H1 (cell line): ENCODE results near the gene CAMSAP3. TPM values are rescaled to one million over a fixed set of nuclear protein-coding genes. Genes with fewer than 3 reads are reported as not detected.

Source experiments
- CTCF ChIA-PET: fragments of 300-600 bp; sonication (Branson Sonifier 250); formaldehyde crosslinking; loops from one replicate; lab custom pipeline; 2021; ENCODE audit not compliant: partially characterized antibody; lab: Charles Lee
- POLR2A ChIA-PET: fragments of 300-600 bp; sonication (Branson Sonifier 250); formaldehyde crosslinking; loops from one replicate; lab custom pipeline; 2021; ENCODE audit warnings: inconsistent platforms; ENCODE audit not compliant: partially characterized antibody; lab: Charles Lee
- DNase-seq, 2 experiments: peaks; one replicate each; pipeline versions ENCODE4 v3.0.0 to v3.0.0-alpha.2; 2010 to 2022; ENCODE audit warnings: low spot score in 2 of 2, low read depth in 1 of 2, mixed read lengths in 1 of 2
- FAIRE-seq: peaks from 2 replicates; lab custom pipeline; 2011; peaks lifted over from hg19 to GRCh38; lab: Jason Lieb, UNC
- H2AFZ ChIP-seq: 2 replicates; pipeline ENCODE4 v1.8.1; 2012; ENCODE audit warnings: low read length, inconsistent platforms
- H2AK5ac ChIP-seq: 2 replicates; pipeline ENCODE4 v1.6.1; 2013; ENCODE audit warnings: low read depth, low read length
- H2BK120ac ChIP-seq: replicated peaks from 2 replicates; pipeline ENCODE3; 2013; ENCODE audit warnings: low read depth, low read length, inconsistent platforms
- H2BK12ac ChIP-seq: 2 replicates; pipeline ENCODE4 v1.6.1; 2013; ENCODE audit warnings: low read depth, low read length
- H2BK15ac ChIP-seq: 2 replicates; pipeline ENCODE4 v1.6.1; 2013; ENCODE audit warnings: low read length
- H2BK20ac ChIP-seq: 2 replicates; pipeline ENCODE4 v1.6.1; 2013; ENCODE audit warnings: low read length
- H2BK5ac ChIP-seq: 2 replicates; pipeline ENCODE4 v1.6.1; 2013; ENCODE audit warnings: low read depth, low read length
- H3K14ac ChIP-seq: 2 replicates; pipeline ENCODE4 v1.6.1; 2013; ENCODE audit warnings: inconsistent platforms; ENCODE audit not compliant: insufficient read length
- H3K18ac ChIP-seq: 2 replicates; pipeline ENCODE4 v1.6.1; 2013; ENCODE audit warnings: low read length; ENCODE audit errors: extremely low read depth
- H3K23ac ChIP-seq: 2 replicates; pipeline ENCODE4 v1.6.1; 2013; ENCODE audit warnings: inconsistent platforms; ENCODE audit not compliant: insufficient read length
- H3K23me2 ChIP-seq: 2 replicates; pipeline ENCODE4 v1.6.1; 2013; ENCODE audit warnings: low read depth, low read length
- H3K27ac ChIP-seq: 2 replicates; pipeline ENCODE4 v1.6.1; 2011; ENCODE audit warnings: low read depth, low read length, inconsistent platforms
- H3K27me3 ChIP-seq, 4 experiments: replicated peaks in 1 of 4; 1 replicate in 1 of 4; 2 replicates in 3 of 4; pipeline versions ENCODE4 v1.6.1 to v1.8.1; 2011 to 2013; ENCODE audit warnings: low read length in 3 of 4, mild to moderate bottlenecking in 3 of 4, inconsistent platforms in 2 of 4, mixed read lengths in 2 of 4, moderate library complexity in 1 of 4; ENCODE audit not compliant: control insufficient read depth in 3 of 4, insufficient read depth in 3 of 4; ENCODE audit errors: extremely low read depth in 1 of 4
- H3K36me3 ChIP-seq, 4 experiments: 2 replicates each; pipeline versions ENCODE4 v1.6.1 to v1.8.1; 2011 to 2013; ENCODE audit warnings: mild to moderate bottlenecking in 4 of 4, low read length in 3 of 4, moderate library complexity in 2 of 4, control low read depth in 1 of 4, inconsistent platforms in 1 of 4; ENCODE audit not compliant: insufficient read depth in 4 of 4, control insufficient read depth in 2 of 4
- H3K4ac ChIP-seq: replicated peaks from 2 replicates; pipeline ENCODE3; 2013; ENCODE audit warnings: low read length, low read depth, mixed read lengths, inconsistent platforms; ENCODE audit not compliant: insufficient read length
- H3K4me1 ChIP-seq, 4 experiments: replicated peaks in 1 of 4; 1 replicate in 1 of 4; 2 replicates in 3 of 4; pipeline versions ENCODE4 v1.6.1 to v1.8.1; 2011 to 2013; ENCODE audit warnings: low read length in 3 of 4, inconsistent platforms in 2 of 4, mixed read lengths in 1 of 4; ENCODE audit not compliant: insufficient read depth in 4 of 4, control insufficient read depth in 3 of 4
- H3K4me2 ChIP-seq, 2 experiments: 2 replicates each; pipeline versions ENCODE4 v1.6.1 to v1.8.1; 2011 to 2013; ENCODE audit warnings: low read depth in 2 of 2, low read length in 2 of 2, control low read depth in 1 of 2, inconsistent platforms in 1 of 2, mild to moderate bottlenecking in 1 of 2; ENCODE audit not compliant: insufficient read depth in 1 of 2
- H3K4me3 ChIP-seq, 4 experiments: fragments of 200-600, 300-600 bp in 1 of 4; sonication (generic), shearing (Covaris generic), sonication (Bioruptor Twin) in 1 of 4; 2 replicates each; pipeline versions ENCODE4 v1.5.1 to v1.8.1; 2011 to 2016; ENCODE audit warnings: low read length in 4 of 4, low read depth in 3 of 4, control low read depth in 2 of 4, inconsistent platforms in 2 of 4, mild to moderate bottlenecking in 2 of 4, mixed read lengths in 1 of 4, moderate library complexity in 1 of 4; ENCODE audit not compliant: insufficient read depth in 2 of 4; ENCODE audit errors: extremely low read depth in 1 of 4
- H3K56ac ChIP-seq: replicated peaks from 2 replicates; pipeline ENCODE3; 2013; ENCODE audit warnings: low read depth, mild to moderate bottlenecking, mixed read lengths, low read length, inconsistent platforms; ENCODE audit not compliant: insufficient read length
- H3K79me1 ChIP-seq: 2 replicates; pipeline ENCODE4 v1.6.1; 2013; ENCODE audit warnings: low read depth, low read length, control low read depth
- H3K79me2 ChIP-seq, 2 experiments: 2 replicates each; pipeline versions ENCODE4 v1.6.1 to v1.8.1; 2012 to 2013; ENCODE audit warnings: low read length in 2 of 2, mild to moderate bottlenecking in 2 of 2, inconsistent platforms in 1 of 2; ENCODE audit not compliant: insufficient read depth in 2 of 2, control insufficient read depth in 1 of 2
- H3K9ac ChIP-seq, 4 experiments: replicated peaks in 1 of 4; 1 replicate in 1 of 4; 2 replicates in 3 of 4; pipeline versions ENCODE4 v1.6.1 to v1.8.1; 2011 to 2013; ENCODE audit warnings: low read depth in 3 of 4, low read length in 3 of 4, control low read depth in 2 of 4, mild to moderate bottlenecking in 2 of 4, moderate library complexity in 2 of 4, inconsistent platforms in 1 of 4; ENCODE audit errors: extremely low read depth in 1 of 4
- H3K9me3 ChIP-seq, 2 experiments: 2 replicates each; pipeline versions ENCODE4 v1.6.1 to v1.8.1; 2012 to 2013; ENCODE audit warnings: mild to moderate bottlenecking in 2 of 2, moderate library complexity in 2 of 2, control low read depth in 1 of 2, inconsistent platforms in 1 of 2, low read depth in 1 of 2, low read length in 1 of 2, mixed read lengths in 1 of 2; ENCODE audit not compliant: insufficient read depth in 2 of 2
- H4K20me1 ChIP-seq, 2 experiments: replicated peaks in 1 of 2; 2 replicates each; pipeline versions ENCODE3 to v1.8.1; 2011 to 2013; ENCODE audit warnings: inconsistent platforms in 2 of 2, low read length in 2 of 2, mild to moderate bottlenecking in 1 of 2; ENCODE audit not compliant: insufficient read depth in 2 of 2, control insufficient read depth in 1 of 2
- H4K5ac ChIP-seq: 2 replicates; pipeline ENCODE4 v1.6.1; 2013; ENCODE audit warnings: low read length, low read depth, mixed read lengths, inconsistent platforms; ENCODE audit not compliant: insufficient read length
- H4K8ac ChIP-seq: 2 replicates; pipeline ENCODE4 v1.8.0; 2013; ENCODE audit warnings: mild to moderate bottlenecking, moderate library complexity, low read length, inconsistent platforms; ENCODE audit not compliant: insufficient read depth; ENCODE audit errors: extremely low read depth
- H4K91ac ChIP-seq: replicated peaks from 2 replicates; pipeline ENCODE3; 2013; ENCODE audit warnings: low read length, mixed read lengths, inconsistent platforms; ENCODE audit not compliant: insufficient read length
- CBX5 ChIP-seq: fragments of 300-800, 300-1000 bp; sonication (generic); IDR thresholded peaks from 2 replicates; pipeline ENCODE4 v1.7.1; 2016; ENCODE audit warnings: antibody characterized with exemption, low read length, low read depth
- CTBP2 ChIP-seq: IDR thresholded peaks from 2 replicates; pipeline ENCODE4 v1.7.0; 2011; ENCODE audit warnings: borderline replicate concordance, mild to moderate bottlenecking, moderate library complexity, mixed read lengths, low read length; ENCODE audit not compliant: insufficient read depth, insufficient read length
- GTF2F1 ChIP-seq: IDR thresholded peaks from 2 replicates; pipeline ENCODE4 v1.6.1; 2012; ENCODE audit warnings: low read depth, low read length, improper control_type of control experiment, borderline replicate concordance
- HDAC2 ChIP-seq, 2 experiments: fragments of 300-600 bp in 1 of 2; sonication (generic) in 1 of 2; IDR thresholded peaks; 2 replicates each; pipeline ENCODE4 v1.6.1; 2011 to 2012; ENCODE audit warnings: low read depth in 2 of 2, low read length in 2 of 2, mild to moderate bottlenecking in 2 of 2, moderate library complexity in 2 of 2, borderline replicate concordance in 1 of 2, inconsistent platforms in 1 of 2
- KDM5A ChIP-seq: fragments of 200-600 bp; IDR thresholded peaks from 2 replicates; pipeline ENCODE4 v1.7.1; 2012; ENCODE audit warnings: mild to moderate bottlenecking, low read length, inconsistent platforms, mixed read lengths
- RNF2 ChIP-seq: fragments of 200-900, 300-1000 bp; sonication (generic); IDR thresholded peaks from 2 replicates; pipeline ENCODE4 v1.7.1; 2016; ENCODE audit warnings: borderline replicate concordance, low read depth, mild to moderate bottlenecking, antibody characterized with exemption, low read length; ENCODE audit not compliant: poor library complexity, severe bottlenecking; ENCODE audit errors: missing control alignments
- RXRA ChIP-seq: IDR thresholded peaks from 2 replicates; pipeline ENCODE4 v1.6.1; 2011; ENCODE audit warnings: low read depth, mild to moderate bottlenecking, low read length, moderate library complexity; ENCODE audit not compliant: insufficient read depth
- SUZ12 ChIP-seq: fragments of 200-600 bp; sonication (generic); IDR thresholded peaks from 2 replicates; pipeline ENCODE4 v1.6.1; 2012; ENCODE audit warnings: mild to moderate bottlenecking, inconsistent platforms, low read length, moderate library complexity, mixed read lengths
- TAF7 ChIP-seq: optimal IDR thresholded peaks from 2 replicates; pipeline ENCODE3; 2011; ENCODE audit warnings: low read depth, mild to moderate bottlenecking, inconsistent platforms, low read length, moderate library complexity, borderline replicate concordance
- TCF12 ChIP-seq: IDR thresholded peaks from 2 replicates; pipeline ENCODE4 v1.6.1; 2011; ENCODE audit warnings: low read depth, mild to moderate bottlenecking, low read length
- WGBS, 2 experiments: shearing (Covaris generic) in 1 of 2; methylation state at CpG; one replicate each; pipeline versions ENCODE4 v1.1.6 to v1.1.7; 2013 to 2015; ENCODE audit warnings: low lambda C conversion rate in 2 of 2, mixed read lengths in 2 of 2, inconsistent platforms in 1 of 2, low coverage in 1 of 2, missing lambda C conversion rate in 1 of 2; ENCODE audit not compliant: insufficient replicate concordance in 2 of 2, insufficient coverage in 1 of 2, insufficient read length in 1 of 2; ENCODE audit errors: extremely low coverage in 1 of 2, missing lambda C conversion rate in 1 of 2; 5-methylcytosine and 5-hydroxymethylcytosine counted together
- polyA plus RNA-seq, 7 experiments: library from polyadenylated mRNA; depleted of rRNA in 3 of 7; stranded (reverse) in 5 of 7; unstranded in 2 of 7; fragments of >200 nt in 5 of 7; fragments of 200-250 nt in 2 of 7; gene quantifications; 1 replicate in 5 of 7; 2 replicates in 1 of 7; 4 replicates in 1 of 7; pipeline versions ENCODE4 v1.2.1 to v1.2.3, GENCODE V29; 2011 to 2013; ENCODE audit warnings: missing spikeins in 2 of 7, mixed read lengths in 2 of 7
- total RNA-seq: library from RNA; stranded (reverse); fragmentation: NEBNext Ultra II Directional; extraction: Animal tissue kit (Norgen Biotek cat#: 25700); gene quantifications from 2 replicates; pipeline ENCODE4 v1.2.1, GENCODE V29; 2021

The CAMSAP3 gene
- total and polyA plus RNA-seq, 2 of the 8 experiments (the other 6 are each of a cell fraction or from before 2014, with no cell fraction given) = 11.4 to 30.4 TPM

DNA sequence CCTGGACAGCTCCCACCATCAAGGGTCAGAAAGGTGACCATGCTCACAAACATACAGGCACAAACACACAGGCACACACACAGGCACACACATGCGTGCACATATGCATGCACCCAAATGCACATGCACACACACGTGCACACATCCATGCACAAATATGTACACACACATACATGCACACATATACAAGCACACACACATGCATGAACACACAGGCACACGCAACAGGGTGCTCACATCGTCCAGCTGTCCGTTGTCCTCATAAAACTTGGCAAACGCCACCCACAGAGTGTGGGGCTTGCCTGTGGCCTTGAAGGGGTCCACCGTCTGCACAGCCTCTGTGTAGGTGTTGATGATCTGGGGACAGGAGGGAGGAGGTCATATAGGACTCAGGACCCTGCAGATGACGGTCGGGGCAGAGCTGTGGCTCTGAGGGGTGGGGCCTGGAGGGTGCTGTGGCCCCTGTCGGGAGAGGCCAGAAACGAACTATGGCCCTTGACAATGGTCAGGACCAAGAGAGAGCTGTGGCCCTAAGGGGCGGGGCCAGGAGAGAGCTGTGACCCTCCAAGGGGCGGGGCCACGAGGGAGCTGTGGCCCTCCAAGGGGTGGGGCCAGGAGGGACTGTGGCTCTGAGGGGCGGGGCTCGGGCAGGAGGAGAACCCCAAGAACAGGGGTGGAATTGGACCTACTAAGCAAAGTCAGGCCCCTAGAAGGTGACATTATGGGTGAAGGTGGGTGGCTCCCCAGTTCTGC is 27.4 kb downstream of the CAMSAP3 start:
- 79% methylated on average over 14 of the region's 16 CpGs; no CpG with 5 or more reads in 1 of the 2 experiments for WGBS, 2 experiments
- ChIA-PET POLR2A (interaction anchor here (1.1 to 6.4 kb wide), 3 partner anchors 9 to 72 kb away, joined by 4 to 34 read pairs (median 5); partner anchors contain the start of gene PCP2), CTCF (interaction anchor here (1.1 to 1.3 kb wide), 4 partner anchors 9 to 58 kb away, joined by 3 to 6 read pairs (median 4); partner anchors contain the start of gene TRAPPC5)
- TF ChIP-seq RXRA (no peak), HDAC2 (IDR thresholded peaks at IDR 0.05; ENCODE audit: borderline replicate concordance in 1 of 2, low read depth in 2 of 2, low read length in 2 of 2) (no peak), TAF7 (no peak), KDM5A (no peak), CTBP2 (no peak), CBX5 (no peak), RNF2 (no peak), SUZ12 (no peak), GTF2F1 (no peak), TCF12 (no peak)

More for the DNA sequence above, 27.4 kb downstream of the CAMSAP3 start:
- H3K9ac ChIP-seq = no peak overlapping the region
- no peak overlapping the region for H3K4ac ChIP-seq
- H3K23ac ChIP-seq = no peak overlapping the region
- peaks cover 1 to 20% of the 10 kb centered on the region in 2 experiments; a peak in 3 of 4 replicates for H3K79me2 ChIP-seq
- H3K27ac ChIP-seq = no peak overlapping the region
- H3K4me3 ChIP-seq = no peak overlapping the region
- H3K27me3 ChIP-seq = no peaks in the 10 kb centered on the region
- peak in 1 of 2 experiments; percentile 78 for DNase-seq
- no peak overlapping the region for H4K5ac ChIP-seq
- H2BK20ac ChIP-seq = no peak overlapping the region
- no peak overlapping the region for H2AK5ac ChIP-seq
- no peaks in the 10 kb centered on the region for H3K9me3 ChIP-seq
- H4K8ac ChIP-seq = no peak overlapping the region
- no peak for FAIRE-seq
- no peak overlapping the region for H2BK12ac ChIP-seq
- H3K4me1 ChIP-seq = 0 out of 7 replicates have a peak, but pooled peaks cover 0 to 1% (median 0%) of the 10 kb centered on the region in 4 experiments
- H3K36me3 ChIP-seq = peaks cover 8 to 43% (median 27%) of the 10 kb centered on the region in 4 experiments; a peak in 6 of 8 replicates
- no peak overlapping the region for H3K56ac ChIP-seq
- no peak overlapping the region for H2BK15ac ChIP-seq
- H2BK5ac ChIP-seq = no peak overlapping the region
- no peak overlapping the region for H3K4me2 ChIP-seq
- H4K20me1 ChIP-seq = peaks cover 4 to 23% of the 10 kb centered on the region in 2 experiments
- no peak overlapping the region for H2AFZ ChIP-seq
- no peak overlapping the region for H2BK120ac ChIP-seq
- no peak overlapping the region for H3K14ac ChIP-seq
- H4K91ac ChIP-seq = no peak overlapping the region
- H3K23me2 ChIP-seq = no peaks in the 10 kb centered on the region
- H3K18ac ChIP-seq = no peak overlapping the region
- H3K79me1 ChIP-seq = peaks cover 18% of the 10 kb centered on the region
